Measurements from ENCODE around the gene FAM209A. TPM values are rescaled to one million over a fixed set of nuclear protein-coding genes. Genes with fewer than 3 reads are reported as not detected.

The FAM209A gene
- total RNA-seq, 1 donor from 2014 or later, result 0.87 TPM

Other genes starting within 250 kb of the FAM209A start
- gene FAM210B, start 165.8 kb upstream of the FAM209A start, total RNA-seq, result 39.5 TPM
- gene AURKA, start 132.5 kb upstream of the FAM209A start, total RNA-seq, result 1.5 TPM
- gene CSTF1, start 132.1 kb upstream of the FAM209A start, total RNA-seq, result 27.8 TPM
- gene CASS4, start 112.5 kb upstream of the FAM209A start, total RNA-seq, result 40.2 TPM
- gene RTF2, start 56.1 kb upstream of the FAM209A start, total RNA-seq, result 77.4 TPM
- gene FAM209B, start 8.5 kb downstream of the FAM209A start, total RNA-seq, result not detected
- 5.2 TPM for gene TFAP2C, start 104.6 kb downstream of the FAM209A start, total RNA-seq